ENCODE results near the gene FGFR2.

The FGFR2 gene

DNA sequence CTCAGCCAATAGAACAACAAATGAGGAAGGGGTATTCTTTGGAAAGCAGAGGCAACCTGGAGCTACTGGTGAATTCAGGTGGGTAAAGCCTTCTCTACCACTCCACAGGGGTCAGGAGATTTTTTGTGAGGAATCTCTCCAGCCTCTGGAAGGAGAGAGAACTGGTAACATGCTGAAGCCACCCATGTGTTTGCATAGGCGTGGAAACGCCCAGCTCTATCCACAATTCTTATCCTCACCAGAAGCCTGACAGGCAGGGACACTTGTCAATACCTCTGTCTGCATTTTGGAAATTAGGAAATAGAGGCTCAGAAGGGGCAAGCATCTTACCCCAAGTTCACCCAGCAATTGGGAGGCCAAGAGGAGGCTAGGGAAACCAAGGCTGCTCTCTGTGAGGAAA is 133.7 kb downstream of the FGFR2 start:
- TF ChIP-seq YY1 (IDR thresholded peaks at IDR 0.05; ENCODE audit: low read depth) (no peak), TEAD4 (IDR thresholded peaks at IDR 0.05) (no peak), CEBPB (IDR thresholded peaks at IDR 0.05) (no peak), TCF12 (IDR thresholded peaks at IDR 0.05; ENCODE audit: low read depth) (no peak), FOXM1 (IDR thresholded peaks at IDR 0.05; ENCODE audit: borderline replicate concordance, low read depth) (no peak), NFIC (IDR thresholded peaks at IDR 0.05) (no peak), ZBTB7A (IDR thresholded peaks at IDR 0.05; ENCODE audit: low read depth) (no peak), EGR1 (IDR thresholded peaks at IDR 0.05) (no peak), TAF1 (IDR thresholded peaks at IDR 0.05; ENCODE audit: low read depth) (no peak), EP300 (IDR thresholded peaks at IDR 0.05; ENCODE audit: borderline replicate concordance) (no peak), CREB1 (IDR thresholded peaks at IDR 0.05; ENCODE audit: low read depth) (no peak), RAD21 (IDR thresholded peaks at IDR 0.05; ENCODE audit: low read depth) (no peak)
- TF ChIP-seq, protein P1, sequence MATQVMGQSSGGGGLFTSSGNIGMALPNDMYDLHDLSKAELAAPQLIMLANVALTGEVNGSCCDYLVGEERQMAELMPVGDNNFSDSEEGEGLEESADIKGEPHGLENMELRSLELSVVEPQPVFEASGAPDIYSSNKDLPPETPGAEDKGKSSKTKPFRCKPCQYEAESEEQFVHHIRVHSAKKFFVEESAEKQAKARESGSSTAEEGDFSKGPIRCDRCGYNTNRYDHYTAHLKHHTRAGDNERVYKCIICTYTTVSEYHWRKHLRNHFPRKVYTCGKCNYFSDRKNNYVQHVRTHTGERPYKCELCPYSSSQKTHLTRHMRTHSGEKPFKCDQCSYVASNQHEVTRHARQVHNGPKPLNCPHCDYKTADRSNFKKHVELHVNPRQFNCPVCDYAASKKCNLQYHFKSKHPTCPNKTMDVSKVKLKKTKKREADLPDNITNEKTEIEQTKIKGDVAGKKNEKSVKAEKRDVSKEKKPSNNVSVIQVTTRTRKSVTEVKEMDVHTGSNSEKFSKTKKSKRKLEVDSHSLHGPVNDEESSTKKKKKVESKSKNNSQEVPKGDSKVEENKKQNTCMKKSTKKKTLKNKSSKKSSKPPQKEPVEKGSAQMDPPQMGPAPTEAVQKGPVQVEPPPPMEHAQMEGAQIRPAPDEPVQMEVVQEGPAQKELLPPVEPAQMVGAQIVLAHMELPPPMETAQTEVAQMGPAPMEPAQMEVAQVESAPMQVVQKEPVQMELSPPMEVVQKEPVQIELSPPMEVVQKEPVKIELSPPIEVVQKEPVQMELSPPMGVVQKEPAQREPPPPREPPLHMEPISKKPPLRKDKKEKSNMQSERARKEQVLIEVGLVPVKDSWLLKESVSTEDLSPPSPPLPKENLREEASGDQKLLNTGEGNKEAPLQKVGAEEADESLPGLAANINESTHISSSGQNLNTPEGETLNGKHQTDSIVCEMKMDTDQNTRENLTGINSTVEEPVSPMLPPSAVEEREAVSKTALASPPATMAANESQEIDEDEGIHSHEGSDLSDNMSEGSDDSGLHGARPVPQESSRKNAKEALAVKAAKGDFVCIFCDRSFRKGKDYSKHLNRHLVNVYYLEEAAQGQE (IDR thresholded peaks at IDR 0.05; ENCODE audit: low read depth): no peak
- TF ChIP-seq, protein P2, sequence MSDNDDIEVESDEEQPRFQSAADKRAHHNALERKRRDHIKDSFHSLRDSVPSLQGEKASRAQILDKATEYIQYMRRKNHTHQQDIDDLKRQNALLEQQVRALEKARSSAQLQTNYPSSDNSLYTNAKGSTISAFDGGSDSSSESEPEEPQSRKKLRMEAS (IDR thresholded peaks at IDR 0.05): no peak
- TF ChIP-seq, protein P3, sequence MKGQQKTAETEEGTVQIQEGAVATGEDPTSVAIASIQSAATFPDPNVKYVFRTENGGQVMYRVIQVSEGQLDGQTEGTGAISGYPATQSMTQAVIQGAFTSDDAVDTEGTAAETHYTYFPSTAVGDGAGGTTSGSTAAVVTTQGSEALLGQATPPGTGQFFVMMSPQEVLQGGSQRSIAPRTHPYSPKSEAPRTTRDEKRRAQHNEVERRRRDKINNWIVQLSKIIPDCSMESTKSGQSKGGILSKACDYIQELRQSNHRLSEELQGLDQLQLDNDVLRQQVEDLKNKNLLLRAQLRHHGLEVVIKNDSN (IDR thresholded peaks at IDR 0.05): no peak

DNA sequence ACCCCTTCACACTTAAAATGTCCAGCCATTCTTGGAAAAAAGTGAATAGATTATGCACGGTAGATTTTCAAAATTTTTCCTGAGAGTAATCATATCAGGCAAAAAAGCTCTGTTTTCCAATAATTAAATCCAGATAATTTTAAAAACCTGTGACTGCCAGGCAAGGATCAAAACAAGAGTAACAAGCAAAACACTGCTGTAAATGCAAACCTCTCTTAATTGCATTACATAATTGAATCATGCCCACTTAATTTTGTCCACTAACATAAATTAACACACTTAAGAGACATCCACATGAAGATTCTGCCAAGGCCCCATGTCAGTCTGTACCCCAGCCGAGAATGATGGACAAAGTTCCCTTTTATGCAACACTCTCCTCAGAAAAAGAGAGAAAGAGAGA is 135.3 kb downstream of the FGFR2 start:
- TF ChIP-seq, protein P2 (IDR thresholded peaks at IDR 0.05): no peak
- TF ChIP-seq EP300 (IDR thresholded peaks at IDR 0.05; ENCODE audit: borderline replicate concordance): no peak
- no peak for TF ChIP-seq EGR1 (IDR thresholded peaks at IDR 0.05)
- no peak for TF ChIP-seq CEBPB (IDR thresholded peaks at IDR 0.05)
- TF ChIP-seq ZBTB7A (IDR thresholded peaks at IDR 0.05; ENCODE audit: low read depth): no peak
- TF ChIP-seq, protein P1 (IDR thresholded peaks at IDR 0.05; ENCODE audit: low read depth): no peak
- no peak for TF ChIP-seq CREB1 (IDR thresholded peaks at IDR 0.05; ENCODE audit: low read depth)
- no peak for TF ChIP-seq TCF12 (IDR thresholded peaks at IDR 0.05; ENCODE audit: low read depth)
- TF ChIP-seq FOXM1 (IDR thresholded peaks at IDR 0.05; ENCODE audit: borderline replicate concordance, low read depth): no peak
- TF ChIP-seq YY1 (IDR thresholded peaks at IDR 0.05; ENCODE audit: low read depth): no peak
- no peak for TF ChIP-seq TEAD4 (IDR thresholded peaks at IDR 0.05)
- TF ChIP-seq RAD21 (IDR thresholded peaks at IDR 0.05; ENCODE audit: low read depth): no peak
- no peak for TF ChIP-seq NFIC (IDR thresholded peaks at IDR 0.05)
- TF ChIP-seq TAF1 (IDR thresholded peaks at IDR 0.05; ENCODE audit: low read depth): no peak

DNA sequence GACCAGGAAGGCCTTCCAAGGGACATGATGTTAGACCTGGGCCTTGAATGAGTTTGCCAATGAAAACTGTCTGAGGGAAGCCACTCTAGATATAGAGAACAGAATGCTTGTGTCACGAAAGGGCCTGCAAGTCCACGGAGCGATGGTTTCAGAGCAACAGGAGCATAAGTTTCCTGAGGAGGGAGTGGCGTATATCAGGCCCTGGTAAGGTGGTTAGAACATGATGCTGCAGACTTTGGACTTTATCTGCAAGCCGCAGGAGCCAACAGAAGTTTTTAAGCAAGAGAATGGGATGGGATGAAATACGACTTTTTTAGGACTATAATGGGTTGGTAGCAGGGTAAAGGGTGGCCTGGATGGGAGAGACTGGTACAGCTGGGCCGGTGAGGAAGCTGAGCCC is 136.0 kb downstream of the FGFR2 start:
- TF ChIP-seq CEBPB (IDR thresholded peaks at IDR 0.05) (no peak), ZBTB7A (IDR thresholded peaks at IDR 0.05; ENCODE audit: low read depth) (no peak), FOXM1 (IDR thresholded peaks at IDR 0.05; ENCODE audit: borderline replicate concordance, low read depth) (no peak), TAF1 (IDR thresholded peaks at IDR 0.05; ENCODE audit: low read depth) (no peak), NFIC (IDR thresholded peaks at IDR 0.05) (no peak), RAD21 (IDR thresholded peaks at IDR 0.05; ENCODE audit: low read depth) (no peak), EP300 (IDR thresholded peaks at IDR 0.05; ENCODE audit: borderline replicate concordance) (no peak), YY1 (IDR thresholded peaks at IDR 0.05; ENCODE audit: low read depth) (no peak), EGR1 (IDR thresholded peaks at IDR 0.05) (no peak), TEAD4 (IDR thresholded peaks at IDR 0.05) (no peak), TCF12 (IDR thresholded peaks at IDR 0.05; ENCODE audit: low read depth) (no peak), CREB1 (IDR thresholded peaks at IDR 0.05; ENCODE audit: low read depth) (no peak)
- TF ChIP-seq, protein P1 (IDR thresholded peaks at IDR 0.05; ENCODE audit: low read depth): no peak
- TF ChIP-seq, protein P3 (IDR thresholded peaks at IDR 0.05): no peak
- TF ChIP-seq, protein P2 (IDR thresholded peaks at IDR 0.05): no peak

DNA sequence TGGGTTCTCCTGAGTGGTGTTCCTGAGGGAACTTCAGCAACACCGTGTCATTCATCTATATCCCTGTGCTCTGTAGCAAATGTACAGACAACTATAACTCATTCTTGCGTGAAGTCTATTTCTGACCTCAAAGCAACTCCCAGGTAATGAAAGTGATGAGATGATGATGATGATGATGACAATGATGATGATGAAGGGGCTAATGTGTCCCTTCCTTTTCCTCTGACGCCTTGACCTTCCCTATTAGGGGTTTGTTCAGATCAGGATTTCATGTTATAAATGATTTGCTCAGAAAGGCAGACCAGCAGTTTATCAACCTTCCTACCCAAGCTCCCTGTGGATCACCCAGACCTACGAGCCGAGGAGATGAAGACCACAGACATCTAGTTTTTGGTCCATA is 136.9 kb downstream of the FGFR2 start:
- TF ChIP-seq, protein P2 (IDR thresholded peaks at IDR 0.05): no peak
- TF ChIP-seq TEAD4 (IDR thresholded peaks at IDR 0.05) (no peak), FOXM1 (IDR thresholded peaks at IDR 0.05; ENCODE audit: borderline replicate concordance, low read depth) (no peak), TAF1 (IDR thresholded peaks at IDR 0.05; ENCODE audit: low read depth) (no peak), NFIC (IDR thresholded peaks at IDR 0.05) (no peak), RAD21 (IDR thresholded peaks at IDR 0.05; ENCODE audit: low read depth) (no peak), TCF12 (IDR thresholded peaks at IDR 0.05; ENCODE audit: low read depth) (no peak), CREB1 (IDR thresholded peaks at IDR 0.05; ENCODE audit: low read depth) (no peak), CEBPB (IDR thresholded peaks at IDR 0.05) (no peak), EGR1 (IDR thresholded peaks at IDR 0.05) (no peak), ZBTB7A (IDR thresholded peaks at IDR 0.05; ENCODE audit: low read depth) (no peak), EP300 (IDR thresholded peaks at IDR 0.05; ENCODE audit: borderline replicate concordance) (no peak), YY1 (IDR thresholded peaks at IDR 0.05; ENCODE audit: low read depth) (no peak)
- TF ChIP-seq, protein P1 (IDR thresholded peaks at IDR 0.05; ENCODE audit: low read depth): no peak
- TF ChIP-seq, protein P3 (IDR thresholded peaks at IDR 0.05): no peak

Measured in Ishikawa (cell line).